Caco-2 (cell line): ENCODE results near the gene SRD5A1. TPM values are rescaled to one million over a fixed set of nuclear protein-coding genes. Genes with fewer than 3 reads are reported as not detected.

ENCODE experiments used
- BruUV-seq: library from RNA; stranded (reverse); fragments of 400-500 nt; replicated peaks from 2 replicates; lab custom pipeline; 2021; lab: Mats Ljungman, UMichigan
- CTCF ChIA-PET: fragments of 300-600 bp; sonication (Branson Sonifier 250); formaldehyde crosslinking; loops from one replicate; lab custom pipeline; 2022; ENCODE audit warnings: antibody characterized with exemption; lab: Charles Lee
- POLR2A ChIA-PET: fragments of 300-600 bp; sonication (Branson Sonifier 250); formaldehyde crosslinking; loops from one replicate; lab custom pipeline; 2022; ENCODE audit warnings: antibody characterized with exemption; lab: Charles Lee
- DNase-seq, 2 experiments: peaks; one replicate each; pipeline versions ENCODE4 v3.0.0 to v3.0.0-alpha.2; 2020 to 2022
- H3K27me3 ChIP-seq: replicated peaks from 2 replicates; pipeline ENCODE4 v1.6.0; 2011; ENCODE audit warnings: low read length; ENCODE audit not compliant: control insufficient read depth, insufficient read depth
- H3K36me3 ChIP-seq: 2 replicates; pipeline ENCODE4 v1.5.1; 2011; ENCODE audit warnings: low read length; ENCODE audit not compliant: control insufficient read depth, insufficient read depth
- H3K4me1 ChIP-seq: fragments of 250-450 bp; sonication (Bioruptor Pico); 2 replicates; pipeline ENCODE4 v1.5.1; 2020; ENCODE audit warnings: mild to moderate bottlenecking
- H3K4me3 ChIP-seq: 2 replicates; pipeline ENCODE4 v1.5.1; 2011; ENCODE audit warnings: low read depth, mild to moderate bottlenecking, control low read depth, low read length
- H3K9me3 ChIP-seq: fragments of 250-450 bp; sonication (Bioruptor Pico); 2 replicates; pipeline ENCODE4 v1.5.1; 2020; ENCODE audit warnings: mild to moderate bottlenecking, moderate library complexity
- H3K27ac Mint-ChIP-seq: one replicate; pipeline ENCODE4 v1.8.0; 2022; ENCODE audit warnings: mixed read lengths; ENCODE audit not compliant: unreplicated experiment
- H3K27me3 Mint-ChIP-seq: one replicate; pipeline ENCODE4 v1.8.0; 2022; ENCODE audit warnings: mixed read lengths; ENCODE audit not compliant: insufficient read depth, unreplicated experiment
- H3K36me3 Mint-ChIP-seq: one replicate; pipeline ENCODE4 v1.8.0; 2022; ENCODE audit warnings: mild to moderate bottlenecking, mixed read lengths; ENCODE audit not compliant: insufficient read depth, unreplicated experiment
- H3K4me1 Mint-ChIP-seq: one replicate; pipeline ENCODE4 v1.8.0; 2022; ENCODE audit warnings: low read depth, mixed read lengths; ENCODE audit not compliant: unreplicated experiment
- H3K4me3 Mint-ChIP-seq: one replicate; pipeline ENCODE4 v1.8.0; 2022; ENCODE audit warnings: mild to moderate bottlenecking, moderate library complexity, mixed read lengths; ENCODE audit not compliant: unreplicated experiment
- H3K9me3 Mint-ChIP-seq: one replicate; pipeline ENCODE4 v1.8.0; 2022; ENCODE audit warnings: mixed read lengths; ENCODE audit not compliant: unreplicated experiment
- CTCF ChIP-seq, 2 experiments: fragments of 200-600 bp in 1 of 2; IDR thresholded peaks; 1 replicate in 1 of 2; 2 replicates in 1 of 2; pipeline versions ENCODE4 v1.5.1 to v1.8.0; 2011 to 2022; ENCODE audit warnings: antibody characterized with exemption in 1 of 2, control low read depth in 1 of 2, inconsistent platforms in 1 of 2, low read depth in 1 of 2, low read length in 1 of 2, mild to moderate bottlenecking in 1 of 2, moderate library complexity in 1 of 2; ENCODE audit not compliant: insufficient read depth in 1 of 2, severe bottlenecking in 1 of 2, unreplicated experiment in 1 of 2
- intact Hi-C: fragments of 100-400 bp; cut with micrococcal nuclease; formaldehyde crosslinking; loops from one replicate; pipeline ENCODE4 v1.10.0; 2022; ENCODE audit not compliant: unreplicated experiment
- total RNA-seq: library from RNA; stranded (reverse); gene quantifications from 2 replicates; pipeline ENCODE4 v1.2.3, GENCODE V29; 2022

Gene SRD5A1
- total RNA-seq, 1 experiment from 2014 or later: 19.4 TPM

GRCh38 chr5:6584727-6585126 is 48.5 kb upstream of the SRD5A1 start:
- BruUV-seq: no TSS peak
- Histone ChIP-seq H3K4me1 (no peaks in the 10 kb centered on the region), H3K27me3 (no peaks in the 10 kb centered on the region), H3K36me3 (no peaks in the 10 kb centered on the region), H3K9me3 (no peaks in the 10 kb centered on the region), H3K4me3 (no peak overlapping the region)
- POLR2A ChIA-PET: no interaction called here
- Mint-ChIP-seq H3K4me3 (no peak overlapping the region), H3K27me3 (peaks cover 26% of the 10 kb centered on the region), H3K9me3 (peaks cover 2% of the 10 kb centered on the region), H3K4me1 (no peaks in the 10 kb centered on the region), H3K36me3 (no peaks in the 10 kb centered on the region), H3K27ac (no peak overlapping the region)
- CTCF ChIA-PET: no interaction called here
- no peak for TF ChIP-seq CTCF (IDR thresholded peaks at IDR 0.05; ENCODE audit: insufficient read depth in 1 of 2, low read depth in 1 of 2, low read length in 1 of 2, severe bottlenecking in 1 of 2, unreplicated experiment in 1 of 2)
- DNase-seq: no peak
- intact Hi-C loops: no loop called here

- H3K27me3 Mint-ChIP-seq: peaks cover 27% of the 10 kb centered on the region
- BruUV-seq: no TSS peak
- peaks cover 6% of the 10 kb centered on the region for H3K9me3 Mint-ChIP-seq
- H3K4me1 Mint-ChIP-seq: no peaks in the 10 kb centered on the region
- DNase-seq: no peak
- Histone ChIP-seq H3K4me3 (no peak overlapping the region), H3K9me3 (no peaks in the 10 kb centered on the region), H3K27me3 (no peaks in the 10 kb centered on the region), H3K36me3 (no peaks in the 10 kb centered on the region), H3K4me1 (no peaks in the 10 kb centered on the region)
- H3K36me3 Mint-ChIP-seq: no peaks in the 10 kb centered on the region
- no peak overlapping the region for H3K27ac Mint-ChIP-seq
- no peak for TF ChIP-seq CTCF (IDR thresholded peaks at IDR 0.05; ENCODE audit: insufficient read depth in 1 of 2, low read depth in 1 of 2, low read length in 1 of 2, severe bottlenecking in 1 of 2, unreplicated experiment in 1 of 2)
- ChIA-PET CTCF (no interaction called here), POLR2A (no interaction called here)
- H3K4me3 Mint-ChIP-seq: no peak overlapping the region
- intact Hi-C loops: no loop called here
Measured at GRCh38 chr5:6585168-6585567, 48.1 kb upstream of the SRD5A1 start.

- peaks cover 6% of the 10 kb centered on the region for H3K9me3 Mint-ChIP-seq
- no peaks in the 10 kb centered on the region for H3K4me1 Mint-ChIP-seq
- ChIA-PET CTCF (no interaction called here), POLR2A (no interaction called here)
- no peaks in the 10 kb centered on the region for H3K36me3 Mint-ChIP-seq
- peaks cover 24% of the 10 kb centered on the region for H3K27me3 Mint-ChIP-seq
- no peaks in the 10 kb centered on the region for H3K4me1 ChIP-seq
- H3K4me3 ChIP-seq: no peak overlapping the region
- H3K27ac Mint-ChIP-seq: no peak overlapping the region
- H3K36me3 ChIP-seq: no peaks in the 10 kb centered on the region
- BruUV-seq: no TSS peak
- no peak for DNase-seq
- H3K9me3 ChIP-seq: no peaks in the 10 kb centered on the region
- intact Hi-C loops: no loop called here
- no peaks in the 10 kb centered on the region for H3K27me3 ChIP-seq
- no peak overlapping the region for H3K4me3 Mint-ChIP-seq
- no peak for TF ChIP-seq CTCF (IDR thresholded peaks at IDR 0.05; ENCODE audit: insufficient read depth in 1 of 2, low read depth in 1 of 2, low read length in 1 of 2, severe bottlenecking in 1 of 2, unreplicated experiment in 1 of 2)
Measured at GRCh38 chr5:6585939-6586646, 47.1 kb upstream of the SRD5A1 start.
